Spleen (tissue), 11 donors: ENCODE data around the gene PRCD. TPM values are rescaled to one million over a fixed set of nuclear protein-coding genes. Genes with fewer than 3 reads are reported as not detected.

Source experiments
- DNase-seq: peaks from one replicate; pipeline ENCODE4 v3.0.0-alpha.2; 2020
- H3K27ac ChIP-seq, 8 donors: fragments of 200-600 bp; sonication (generic) in 7 of 8; 1 replicate in 4 of 8; 2 replicates in 4 of 8; pipeline versions ENCODE4 v1.5.0 to v1.8.0; 2016 to 2021; ENCODE audit warnings: inconsistent platforms in 4 of 8, mild to moderate bottlenecking in 4 of 8, moderate library complexity in 1 of 8
- H3K27me3 ChIP-seq, 7 donors: fragments of 200-600 bp; sonication (generic) in 6 of 7; replicated peaks in 1 of 7; 1 replicate in 4 of 7; 2 replicates in 3 of 7; pipeline versions ENCODE4 v1.5.0 to v1.8.0; 2016 to 2021; ENCODE audit warnings: inconsistent platforms in 3 of 7, mild to moderate bottlenecking in 1 of 7
- H3K36me3 ChIP-seq, 6 donors: fragments of 200-600 bp; sonication (generic) in 5 of 6; 1 replicate in 4 of 6; 2 replicates in 2 of 6; pipeline versions ENCODE4 v1.5.0 to v1.8.0; 2016 to 2021; ENCODE audit warnings: inconsistent platforms in 2 of 6
- H3K4me1 ChIP-seq, 6 donors: fragments of 200-600 bp; sonication (generic) in 5 of 6; 1 replicate in 3 of 6; 2 replicates in 3 of 6; pipeline versions ENCODE4 v1.5.0 to v1.8.0; 2016 to 2021; ENCODE audit warnings: inconsistent platforms in 3 of 6
- H3K4me3 ChIP-seq, 8 donors: fragments of 200-600 bp; sonication (generic) in 7 of 8; 1 replicate in 4 of 8; 2 replicates in 4 of 8; pipeline versions ENCODE4 v1.5.0 to v1.8.0; 2016 to 2021; ENCODE audit warnings: inconsistent platforms in 4 of 8, mild to moderate bottlenecking in 4 of 8, moderate library complexity in 2 of 8
- H3K9me3 ChIP-seq, 8 donors: fragments of 200-600 bp; sonication (generic) in 7 of 8; 1 replicate in 4 of 8; 2 replicates in 4 of 8; pipeline versions ENCODE4 v1.5.0 to v1.8.0; 2016 to 2021; ENCODE audit warnings: inconsistent platforms in 4 of 8
- CTCF ChIP-seq, 11 experiments: fragments of 200-600 bp in 7 of 11; fragments of 450-650 bp in 4 of 11; sonication (generic) in 4 of 11; IDR thresholded peaks in 8 of 11; conservative IDR thresholded peaks in 3 of 11; 1 replicate in 7 of 11; 2 replicates in 4 of 11; pipeline versions ENCODE4 v1.4.0 to v1.8.0; 2016 to 2021; ENCODE audit warnings: antibody characterized with exemption in 11 of 11, inconsistent platforms in 4 of 11, mild to moderate bottlenecking in 1 of 11
- POLR2A ChIP-seq, 3 donors: fragments of 450-650 bp; IDR thresholded peaks; one replicate each; pipeline ENCODE4 v1.5.1; 2017; ENCODE audit warnings: antibody characterized with exemption in 3 of 3, mild to moderate bottlenecking in 1 of 3
- POLR2AphosphoS5 ChIP-seq, 3 donors: sonication (generic); formaldehyde crosslinking; IDR thresholded peaks; one replicate each; pipeline ENCODE4 v1.5.1; 2017; ENCODE audit warnings: antibody characterized with exemption in 3 of 3
- WGBS, 5 donors: extraction: QIAGEN DNeasy Blood & Tissue Kit in 3 of 5; methylation state at CpG; one replicate each; pipeline versions ENCODE4 v1.1.5 to v1.1.7; 2013 to 2018; 5-methylcytosine and 5-hydroxymethylcytosine counted together
- intact Hi-C: fragments of 100-400 bp; cut with DNase I; formaldehyde crosslinking; loops from one replicate; pipeline ENCODE4 v1.15.0; 2023; ENCODE audit warnings: low total_unique reads
- polyA plus RNA-seq, 3 donors: library from polyadenylated mRNA; stranded (reverse); fragments of 200-250 nt; gene quantifications; one replicate each; pipeline ENCODE4 v1.2.1, GENCODE V29; 2013
- total RNA-seq, 7 donors: library from RNA; depleted of rRNA in 3 of 7; stranded (reverse); fragments of >200 nt in 3 of 7; fragmentation: NEBNext Ultra II Directional in 4 of 7; extraction: Animal tissue kit (Norgen Biotek cat#: 25700) in 4 of 7; gene quantifications; one replicate each; pipeline versions ENCODE4 v1.1.0 to v1.2.1, GENCODE V29; 2016 to 2021
- donor health status: healthy with polysubstance abuse.
- donor health status: DM: no; HTN: no; CAD: no; lungs with moderate emphysema.
- donor health status: DM: no; HTN: no; CAD: no.
- donor health status: Bipolar disorder and iron deficiency.
- donor health status: healthy.
- donor health status: DM: no; HTN: no; CAD: no.
- donor health status: DM: yes; HTN: yes; CAD: no.

The PRCD gene
- total and polyA plus RNA-seq, 10 donors = 3.5 to 54.1 (median 11.8) TPM

GRCh38 chr17:76492123-76492988 lies 47.5 kb upstream of the PRCD start:
- WGBS, 5 donors = 12 to 39% (median 33%) methylated on average over 6 to 11 of the region's 11 CpGs
- Histone ChIP-seq H3K36me3 (peaks cover 0 to 30% (median 8%) of the 10 kb centered on the region in 6 donors), H3K4me1 (peaks cover 62 to 100% (median 89%) of the 10 kb centered on the region in 6 donors), H3K27me3 (no peaks in the 10 kb centered on the region), H3K27ac (peak overlapping the region; percentile 88 to 98 (median 96)), H3K9me3 (no peaks in the 10 kb centered on the region), H3K4me3 (peak overlapping the region in 7 of 8 donors; percentile 11 to 64 (median 20))
- TF ChIP-seq POLR2AphosphoS5 (IDR thresholded peaks at IDR 0.05) (peak in 2 of 3 donors; percentile 3 to 35), CTCF (IDR thresholded peaks at IDR 0.05 in 8 of 11, conservative IDR thresholded peaks at IDR 0.05 in 3 of 11) (no peak)
- peak; percentile 90 for DNase-seq
- intact Hi-C loops = no loop called here

- intact Hi-C loops = no loop called here
- H3K27ac ChIP-seq = peak overlapping the region; percentile 88 to 98 (median 96)
- 1 to 2% (median 2%) methylated on average over 15 of the region's 15 CpGs for WGBS, 5 donors
- peaks cover 0 to 30% (median 3%) of the 10 kb centered on the region in 6 donors for H3K36me3 ChIP-seq
- H3K9me3 ChIP-seq = no peaks in the 10 kb centered on the region
- peak overlapping the region in 7 of 8 donors; percentile 11 to 64 (median 20) for H3K4me3 ChIP-seq
- peak; percentile 95 for DNase-seq
- peak in 1 of 3 donors; percentile 21 for TF ChIP-seq POLR2A (IDR thresholded peaks at IDR 0.05)
- TF ChIP-seq POLR2AphosphoS5 (IDR thresholded peaks at IDR 0.05) = peak; percentile 81 to 88 (median 86)
- TF ChIP-seq CTCF (IDR thresholded peaks at IDR 0.05 in 8 of 11, conservative IDR thresholded peaks at IDR 0.05 in 3 of 11) = no peak
- H3K27me3 ChIP-seq = no peaks in the 10 kb centered on the region
- H3K4me1 ChIP-seq = peaks cover 69 to 100% (median 94%) of the 10 kb centered on the region in 6 donors
Measured at GRCh38 chr17:76492989-76493501, 46.8 kb upstream of the PRCD start.

GRCh38 chr17:76493505-76494167 lies 46.2 kb upstream of the PRCD start:
- Histone ChIP-seq H3K4me1 (peaks cover 74 to 100% (median 98%) of the 10 kb centered on the region in 6 donors), H3K4me3 (peak overlapping the region in 6 of 8 donors; percentile 15 to 64 (median 22)), H3K27ac (peak overlapping the region; percentile 88 to 98 (median 96)), H3K9me3 (no peaks in the 10 kb centered on the region), H3K27me3 (no peaks in the 10 kb centered on the region), H3K36me3 (peaks cover 0 to 33% (median 3%) of the 10 kb centered on the region in 6 donors)
- intact Hi-C loops = no loop called here
- no peak for TF ChIP-seq CTCF (IDR thresholded peaks at IDR 0.05 in 8 of 11, conservative IDR thresholded peaks at IDR 0.05 in 3 of 11)
- TF ChIP-seq POLR2AphosphoS5 (IDR thresholded peaks at IDR 0.05) = peak; percentile 48 to 58 (median 58)
- peak; percentile 90 for DNase-seq
- WGBS, 5 donors = 31 to 40% (median 37%) methylated on average over 21 of the region's 21 CpGs
